HG03575 (cell line): ENCODE data around the gene DNAL1.
"Not testable (repeated sequence)": the region's sequence is repeated elsewhere in the genome, so short reads cannot be mapped to it uniquely, and the experiment has no call there.

ENCODE experiments used
- ATAC-seq: cut with Tn5 transposase; IDR thresholded peaks from one replicate; pipeline ENCODE4 v1.9.1; 2021; ENCODE audit not compliant: unreplicated experiment, insufficient number of reproducible peaks, low FRiP score; ENCODE audit errors: extremely low read depth

Gene DNAL1

GRCh38 chr14:73695082-73695481 lies 50.3 kb downstream of the DNAL1 start:
- no peak for ATAC-seq

- no peak for ATAC-seq
Measured at GRCh38 chr14:73695997-73696396, 51.2 kb downstream of the DNAL1 start.

GRCh38 chr14:73696466-73697400 lies 51.9 kb downstream of the DNAL1 start:
- ATAC-seq = no peak

GRCh38 chr14:73700325-73700724 lies 55.5 kb downstream of the DNAL1 start:
- ATAC-seq = no peak

GRCh38 chr14:73708076-73708475 lies 63.3 kb downstream of the DNAL1 start:
- ATAC-seq = not testable (repeated sequence)

- no peak for ATAC-seq
Measured at GRCh38 chr14:73709904-73710469, 65.2 kb downstream of the DNAL1 start.

- no peak for ATAC-seq
Measured at GRCh38 chr14:73710737-73711136, 66.0 kb downstream of the DNAL1 start.

GRCh38 chr14:73712071-73712506 lies 67.3 kb downstream of the DNAL1 start:
- no peak for ATAC-seq

- no peak for ATAC-seq
Measured at GRCh38 chr14:73712540-73713180, 67.9 kb downstream of the DNAL1 start.

GRCh38 chr14:73713206-73713802 lies 68.5 kb downstream of the DNAL1 start:
- ATAC-seq = no peak

GRCh38 chr14:73713803-73714655 lies 69.2 kb downstream of the DNAL1 start, which contains the start of gene PNMA1:
PNMA1 (minus strand) TSS chr14:73714384; CDS start chr14:73713639, 745 bp downstream.
- ATAC-seq = peak; percentile 34

GRCh38 chr14:73714656-73715081 lies 69.9 kb downstream of the DNAL1 start:
- ATAC-seq = no peak

- no peak for ATAC-seq
Measured at GRCh38 chr14:73715707-73716106, 70.9 kb downstream of the DNAL1 start.

GRCh38 chr14:73717266-73717665 lies 72.5 kb downstream of the DNAL1 start:
- ATAC-seq = no peak

GRCh38 chr14:73717711-73718417 lies 73.1 kb downstream of the DNAL1 start:
- no peak for ATAC-seq

GRCh38 chr14:73718418-73719251 lies 73.8 kb downstream of the DNAL1 start:
- no peak for ATAC-seq

- ATAC-seq = no peak
Measured at GRCh38 chr14:73719361-73719760, 74.6 kb downstream of the DNAL1 start.
